HG02840 (cell line): ENCODE measurements around the gene WRAP73.
"Not testable (repeated sequence)": the region's sequence is repeated elsewhere in the genome, so short reads cannot be mapped to it uniquely, and the experiment has no call there.

Source experiments
- ATAC-seq: cut with Tn5 transposase; IDR thresholded peaks from one replicate; pipeline ENCODE4 v1.9.1; 2021; ENCODE audit warnings: mild to moderate bottlenecking, moderate library complexity, moderate number of reproducible peaks; ENCODE audit not compliant: unreplicated experiment, low FRiP score

Gene WRAP73

GRCh38 chr1:3584915-3585314, 65.0 kb downstream of the WRAP73 start:
- no peak for ATAC-seq

- not testable (repeated sequence) for ATAC-seq
Measured at GRCh38 chr1:3583751-3584150, 66.2 kb downstream of the WRAP73 start.

GRCh38 chr1:3581296-3582036, 68.4 kb downstream of the WRAP73 start:
- ATAC-seq, result no peak
